Measurements from ENCODE around the gene APBA3.

DNA sequence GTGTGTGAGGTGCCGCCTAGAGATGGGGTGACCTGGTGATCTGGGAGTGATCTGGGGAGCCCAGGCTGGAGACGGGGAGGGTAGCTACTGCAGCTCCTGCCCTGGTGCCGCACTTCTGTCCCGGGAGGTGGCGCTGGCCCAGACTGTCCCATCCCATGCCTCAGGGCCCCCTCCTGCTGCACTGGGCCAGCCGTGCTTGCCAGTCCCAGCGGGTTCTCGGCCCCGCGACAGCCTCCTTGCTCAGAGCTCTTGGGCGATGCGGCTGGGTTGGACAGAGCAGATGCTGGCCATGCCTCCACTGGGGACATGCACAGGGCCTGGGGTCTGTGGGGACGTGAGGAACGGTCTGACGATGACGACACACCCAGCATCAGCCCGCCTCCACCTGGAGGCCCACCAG lies 8.0 kb upstream of the APBA3 start:
- no peak for TF ChIP-seq FOXA3 (CRISPR knock-in tag; conservative IDR thresholded peaks at IDR 0.05 in 1 of 2, IDR thresholded peaks at IDR 0.05 in 1 of 2)
- no peak for TF ChIP-seq NRF1 (conservative IDR thresholded peaks at IDR 0.05 in 1 of 2, IDR thresholded peaks at IDR 0.05 in 1 of 2)
- no peak for TF ChIP-seq PML (IDR thresholded peaks at IDR 0.05; ENCODE audit: low read length)
- no peak for TF ChIP-seq TAF7 (tag; IDR thresholded peaks at IDR 0.05)
- no peak for TF ChIP-seq ZNF644 (tag; IDR thresholded peaks at IDR 0.05; ENCODE audit: low read depth)
- TF ChIP-seq, protein P1, sequence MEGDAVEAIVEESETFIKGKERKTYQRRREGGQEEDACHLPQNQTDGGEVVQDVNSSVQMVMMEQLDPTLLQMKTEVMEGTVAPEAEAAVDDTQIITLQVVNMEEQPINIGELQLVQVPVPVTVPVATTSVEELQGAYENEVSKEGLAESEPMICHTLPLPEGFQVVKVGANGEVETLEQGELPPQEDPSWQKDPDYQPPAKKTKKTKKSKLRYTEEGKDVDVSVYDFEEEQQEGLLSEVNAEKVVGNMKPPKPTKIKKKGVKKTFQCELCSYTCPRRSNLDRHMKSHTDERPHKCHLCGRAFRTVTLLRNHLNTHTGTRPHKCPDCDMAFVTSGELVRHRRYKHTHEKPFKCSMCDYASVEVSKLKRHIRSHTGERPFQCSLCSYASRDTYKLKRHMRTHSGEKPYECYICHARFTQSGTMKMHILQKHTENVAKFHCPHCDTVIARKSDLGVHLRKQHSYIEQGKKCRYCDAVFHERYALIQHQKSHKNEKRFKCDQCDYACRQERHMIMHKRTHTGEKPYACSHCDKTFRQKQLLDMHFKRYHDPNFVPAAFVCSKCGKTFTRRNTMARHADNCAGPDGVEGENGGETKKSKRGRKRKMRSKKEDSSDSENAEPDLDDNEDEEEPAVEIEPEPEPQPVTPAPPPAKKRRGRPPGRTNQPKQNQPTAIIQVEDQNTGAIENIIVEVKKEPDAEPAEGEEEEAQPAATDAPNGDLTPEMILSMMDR (IDR thresholded peaks at IDR 0.05 in 2 of 3, conservative IDR thresholded peaks at IDR 0.05 in 1 of 3; ENCODE audit: insufficient read depth in 2 of 3, low read depth in 1 of 3, low read length in 3 of 3): no peak
- TF ChIP-seq RAD21 (CRISPR knock-in tag; conservative IDR thresholded peaks at IDR 0.05 in 1 of 2, IDR thresholded peaks at IDR 0.05 in 1 of 2): no peak
- TF ChIP-seq, protein P2, sequence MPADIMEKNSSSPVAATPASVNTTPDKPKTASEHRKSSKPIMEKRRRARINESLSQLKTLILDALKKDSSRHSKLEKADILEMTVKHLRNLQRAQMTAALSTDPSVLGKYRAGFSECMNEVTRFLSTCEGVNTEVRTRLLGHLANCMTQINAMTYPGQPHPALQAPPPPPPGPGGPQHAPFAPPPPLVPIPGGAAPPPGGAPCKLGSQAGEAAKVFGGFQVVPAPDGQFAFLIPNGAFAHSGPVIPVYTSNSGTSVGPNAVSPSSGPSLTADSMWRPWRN (IDR thresholded peaks at IDR 0.05; ENCODE audit: low read depth): no peak
- no peak for TF ChIP-seq EZH2 (IDR thresholded peaks at IDR 0.05; ENCODE audit: borderline replicate concordance, low read depth, low read length)
- TF ChIP-seq HDAC6 (IDR thresholded peaks at IDR 0.05; ENCODE audit: low read depth, low read length): no peak
- TF ChIP-seq, protein P3, sequence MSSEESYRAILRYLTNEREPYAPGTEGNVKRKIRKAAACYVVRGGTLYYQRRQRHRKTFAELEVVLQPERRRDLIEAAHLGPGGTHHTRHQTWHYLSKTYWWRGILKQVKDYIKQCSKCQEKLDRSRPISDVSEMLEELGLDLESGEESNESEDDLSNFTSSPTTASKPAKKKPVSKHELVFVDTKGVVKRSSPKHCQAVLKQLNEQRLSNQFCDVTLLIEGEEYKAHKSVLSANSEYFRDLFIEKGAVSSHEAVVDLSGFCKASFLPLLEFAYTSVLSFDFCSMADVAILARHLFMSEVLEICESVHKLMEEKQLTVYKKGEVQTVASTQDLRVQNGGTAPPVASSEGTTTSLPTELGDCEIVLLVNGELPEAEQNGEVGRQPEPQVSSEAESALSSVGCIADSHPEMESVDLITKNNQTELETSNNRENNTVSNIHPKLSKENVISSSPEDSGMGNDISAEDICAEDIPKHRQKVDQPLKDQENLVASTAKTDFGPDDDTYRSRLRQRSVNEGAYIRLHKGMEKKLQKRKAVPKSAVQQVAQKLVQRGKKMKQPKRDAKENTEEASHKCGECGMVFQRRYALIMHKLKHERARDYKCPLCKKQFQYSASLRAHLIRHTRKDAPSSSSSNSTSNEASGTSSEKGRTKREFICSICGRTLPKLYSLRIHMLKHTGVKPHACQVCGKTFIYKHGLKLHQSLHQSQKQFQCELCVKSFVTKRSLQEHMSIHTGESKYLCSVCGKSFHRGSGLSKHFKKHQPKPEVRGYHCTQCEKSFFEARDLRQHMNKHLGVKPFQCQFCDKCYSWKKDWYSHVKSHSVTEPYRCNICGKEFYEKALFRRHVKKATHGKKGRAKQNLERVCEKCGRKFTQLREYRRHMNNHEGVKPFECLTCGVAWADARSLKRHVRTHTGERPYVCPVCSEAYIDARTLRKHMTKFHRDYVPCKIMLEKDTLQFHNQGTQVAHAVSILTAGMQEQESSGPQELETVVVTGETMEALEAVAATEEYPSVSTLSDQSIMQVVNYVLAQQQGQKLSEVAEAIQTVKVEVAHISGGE (CRISPR knock-in tag; IDR thresholded peaks at IDR 0.05): no peak
- no peak for TF ChIP-seq MYBL2 (IDR thresholded peaks at IDR 0.05; ENCODE audit: low read depth)
- no peak for TF ChIP-seq MYBL2 (CRISPR knock-in tag; IDR thresholded peaks at IDR 0.05; ENCODE audit: borderline replicate concordance)
